Right atrium auricular region (tissue), 2 donors: ENCODE data around the gene TMEM255B. TPM values are rescaled to one million over a fixed set of nuclear protein-coding genes. Genes with fewer than 3 reads are reported as not detected.
A peak's percentile ranks its signal among the peaks of the same experiment; 100 is the strongest.

Source experiments
- DNase-seq: peaks from one replicate; pipeline ENCODE4 v3.0.0-alpha.2; 2019; ENCODE audit warnings: low spot score
- H3K27ac ChIP-seq, 2 donors: fragments of 200-600 bp; sonication (generic); 1 replicate in 1 of 2; 2 replicates in 1 of 2; pipeline ENCODE4 v1.5.1; 2016 to 2019
- H3K27me3 ChIP-seq, 2 donors: fragments of 200-600 bp; sonication (generic); one replicate each; pipeline versions ENCODE4 v1.5.1 to v1.6.0; 2017 to 2019
- H3K36me3 ChIP-seq: fragments of 200-600 bp; sonication (generic); one replicate; pipeline ENCODE4 v1.5.1; 2016
- H3K4me1 ChIP-seq, 2 donors: fragments of 200-600 bp; sonication (generic); one replicate each; pipeline versions ENCODE4 v1.5.1 to v1.6.0; 2017 to 2019
- H3K4me3 ChIP-seq, 2 donors: fragments of 200-600 bp; sonication (generic); 1 replicate in 1 of 2; 2 replicates in 1 of 2; pipeline ENCODE4 v1.5.1; 2017 to 2019; ENCODE audit warnings: mild to moderate bottlenecking in 1 of 2, moderate library complexity in 1 of 2
- H3K9me3 ChIP-seq, 2 donors: fragments of 200-600 bp; sonication (generic); one replicate each; pipeline ENCODE4 v1.5.1; 2019
- total RNA-seq, 2 donors: library from RNA; depleted of rRNA; stranded (reverse); fragments of >200 nt; gene quantifications; one replicate each; pipeline ENCODE4 v1.1.0, GENCODE V29; 2016
- TF ChIP-seq, protein P1 (sequence below), 2 donors: fragments of 200-600 bp; sonication (generic); IDR thresholded peaks; one replicate each; pipeline ENCODE4 v1.5.1; 2019; ENCODE audit warnings: antibody characterized with exemption in 2 of 2

TMEM255B gene
- total RNA-seq, 2 donors from 2014 or later, result 5.2 to 6.0 TPM

DNA sequence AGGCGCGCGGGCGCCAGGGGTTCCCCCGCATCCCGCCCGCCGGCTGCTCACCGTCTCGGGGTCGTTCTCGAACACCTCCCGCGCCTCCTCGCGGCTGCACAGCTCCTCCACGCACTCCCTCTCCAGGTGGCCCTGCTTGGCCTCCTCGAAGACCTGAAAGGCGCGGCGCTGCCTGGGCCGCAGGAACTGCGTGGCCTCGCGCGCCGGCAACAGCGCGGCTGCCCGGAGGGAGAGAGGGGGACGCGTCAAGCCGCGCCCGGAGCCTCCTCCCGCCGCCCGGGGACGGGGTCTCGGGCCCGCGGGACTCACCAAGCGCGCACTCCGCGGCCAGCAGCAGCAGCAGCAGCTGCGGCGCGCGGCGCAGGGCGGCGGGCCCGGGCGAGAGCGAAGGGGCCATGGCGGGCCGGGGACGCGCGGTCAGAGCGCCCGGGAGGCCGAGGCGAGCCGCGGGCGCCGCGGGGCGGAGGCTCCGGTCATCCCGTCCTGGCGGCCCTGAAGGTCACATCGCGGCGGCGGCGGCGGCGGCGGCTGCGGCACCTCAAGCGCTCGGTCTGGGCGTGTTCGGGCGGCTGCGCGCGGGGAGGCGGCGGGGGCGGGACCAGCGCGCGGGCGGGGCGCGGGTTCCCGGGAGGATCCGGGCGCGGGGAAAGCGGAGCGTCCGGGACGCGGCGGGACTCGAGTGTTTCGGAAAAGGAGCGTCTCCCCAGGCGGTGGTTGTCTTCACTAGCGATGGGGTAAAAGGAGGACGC lies 104.7 kb downstream of the TMEM255B start, which contains the start of gene GAS6:
Gene GAS6, minus strand, starts transcription at position 553 of the 749 bp plus-strand sequence. Its CDS starts 156 bp downstream, at position 397.
- Histone ChIP-seq H3K4me1 (peaks cover 0 to 43% of the 10 kb centered on the region in 2 donors), H3K4me3 (peak within 1 kb of the TSS; percentile 74 to 81), H3K9me3 (no peaks in the 10 kb centered on the region), H3K27ac (peak within 1 kb of the TSS; percentile 88 to 89), H3K27me3 (no peaks in the 10 kb centered on the region), H3K36me3 (no peaks in the 10 kb centered on the region)
- no peak for DNase-seq
- TF ChIP-seq, protein P1, sequence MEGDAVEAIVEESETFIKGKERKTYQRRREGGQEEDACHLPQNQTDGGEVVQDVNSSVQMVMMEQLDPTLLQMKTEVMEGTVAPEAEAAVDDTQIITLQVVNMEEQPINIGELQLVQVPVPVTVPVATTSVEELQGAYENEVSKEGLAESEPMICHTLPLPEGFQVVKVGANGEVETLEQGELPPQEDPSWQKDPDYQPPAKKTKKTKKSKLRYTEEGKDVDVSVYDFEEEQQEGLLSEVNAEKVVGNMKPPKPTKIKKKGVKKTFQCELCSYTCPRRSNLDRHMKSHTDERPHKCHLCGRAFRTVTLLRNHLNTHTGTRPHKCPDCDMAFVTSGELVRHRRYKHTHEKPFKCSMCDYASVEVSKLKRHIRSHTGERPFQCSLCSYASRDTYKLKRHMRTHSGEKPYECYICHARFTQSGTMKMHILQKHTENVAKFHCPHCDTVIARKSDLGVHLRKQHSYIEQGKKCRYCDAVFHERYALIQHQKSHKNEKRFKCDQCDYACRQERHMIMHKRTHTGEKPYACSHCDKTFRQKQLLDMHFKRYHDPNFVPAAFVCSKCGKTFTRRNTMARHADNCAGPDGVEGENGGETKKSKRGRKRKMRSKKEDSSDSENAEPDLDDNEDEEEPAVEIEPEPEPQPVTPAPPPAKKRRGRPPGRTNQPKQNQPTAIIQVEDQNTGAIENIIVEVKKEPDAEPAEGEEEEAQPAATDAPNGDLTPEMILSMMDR (IDR thresholded peaks at IDR 0.05), result peak in 1 of 2 donors; percentile 36

DNA sequence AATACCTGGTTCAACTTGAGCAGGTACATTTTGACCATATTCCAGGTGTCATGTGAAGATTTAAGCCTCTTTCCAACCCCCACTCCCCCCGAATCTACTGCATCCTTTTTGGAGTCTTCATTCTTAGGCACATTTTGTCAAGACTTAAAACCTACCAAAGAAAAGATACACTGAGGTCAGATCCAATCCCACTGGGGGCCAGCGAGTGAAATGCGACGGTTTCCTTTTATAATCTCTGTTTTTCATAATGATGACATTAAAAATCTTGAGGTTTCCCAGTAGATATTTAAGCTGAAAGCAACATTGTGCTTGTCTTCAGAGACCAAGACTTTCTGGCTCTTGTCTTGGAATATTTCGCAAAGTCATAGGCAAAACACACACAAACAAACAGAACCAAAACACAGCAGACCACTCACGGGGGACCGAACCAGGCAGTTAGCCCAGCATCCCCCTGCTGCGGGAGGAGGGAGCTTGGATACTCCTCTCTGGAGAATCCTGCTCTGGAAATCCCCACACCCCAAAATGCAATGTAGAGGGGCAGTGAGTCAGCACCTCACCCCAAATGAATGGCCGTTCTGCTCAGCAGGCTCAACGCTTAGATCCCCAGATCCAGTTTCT lies 105.4 kb downstream of the TMEM255B start:
- Histone ChIP-seq H3K4me1 (peaks cover 0 to 43% of the 10 kb centered on the region in 2 donors), H3K27me3 (no peaks in the 10 kb centered on the region), H3K36me3 (no peaks in the 10 kb centered on the region), H3K27ac (peak overlapping the region; percentile 88 to 89), H3K4me3 (peak overlapping the region; percentile 74 to 81), H3K9me3 (no peaks in the 10 kb centered on the region)
- TF ChIP-seq, protein P1 (IDR thresholded peaks at IDR 0.05), result no peak
- DNase-seq, result no peak

DNA sequence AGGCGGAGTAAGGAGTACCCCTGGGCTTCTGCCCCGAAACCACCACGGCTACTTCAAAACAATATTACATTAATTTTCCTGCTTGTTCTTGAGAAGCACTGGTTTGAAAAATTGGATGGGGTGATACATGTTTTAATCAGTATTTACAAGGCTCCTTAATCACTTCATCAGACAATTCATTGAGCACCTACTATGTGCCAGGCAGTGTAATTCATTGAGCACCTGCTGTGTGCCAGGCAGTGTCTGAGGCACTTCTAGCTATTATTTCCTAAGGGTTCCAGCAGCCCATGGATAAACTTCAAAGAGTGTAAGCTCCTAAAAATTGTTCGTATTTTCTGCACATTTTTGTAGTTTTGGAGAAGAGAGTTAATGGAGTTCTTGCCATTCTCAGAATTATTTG lies 106.4 kb downstream of the TMEM255B start:
- Histone ChIP-seq H3K36me3 (no peaks in the 10 kb centered on the region), H3K4me1 (peaks cover 0 to 34% of the 10 kb centered on the region in 2 donors), H3K27ac (no peak overlapping the region), H3K9me3 (no peaks in the 10 kb centered on the region), H3K27me3 (no peaks in the 10 kb centered on the region), H3K4me3 (no peak overlapping the region)
- TF ChIP-seq, protein P1 (IDR thresholded peaks at IDR 0.05), result no peak
- no peak for DNase-seq

Other genes with a start within 250 kb of the TMEM255B start
- gene TFDP1, start 174.5 kb upstream of the TMEM255B start, total RNA-seq, result 10 to 100 TPM; 34.4 to 40.4 TPM
- gene ATP4B, start 101.0 kb upstream of the TMEM255B start, total RNA-seq, result not detected
- not detected for gene GRK1, start 92.0 kb upstream of the TMEM255B start, total RNA-seq
- 100 to 1,000 TPM; 206 to 254 TPM for gene GAS6, start 104.8 kb downstream of the TMEM255B start, total RNA-seq
- 1 to 10 TPM in 1 of 2 donors, under 1 TPM in 1; 0.59 to 2.7 TPM for gene C13orf46, start 214.8 kb downstream of the TMEM255B start, total RNA-seq